DMS 273 (cell line): ENCODE data around the gene TIPARP.

ENCODE experiments used
- DNase-seq: peaks from one replicate; lab custom pipeline; 2025; ENCODE audit not compliant: unreplicated experiment; lab: John Stamatoyannopoulos, UW

TIPARP gene, protein sequence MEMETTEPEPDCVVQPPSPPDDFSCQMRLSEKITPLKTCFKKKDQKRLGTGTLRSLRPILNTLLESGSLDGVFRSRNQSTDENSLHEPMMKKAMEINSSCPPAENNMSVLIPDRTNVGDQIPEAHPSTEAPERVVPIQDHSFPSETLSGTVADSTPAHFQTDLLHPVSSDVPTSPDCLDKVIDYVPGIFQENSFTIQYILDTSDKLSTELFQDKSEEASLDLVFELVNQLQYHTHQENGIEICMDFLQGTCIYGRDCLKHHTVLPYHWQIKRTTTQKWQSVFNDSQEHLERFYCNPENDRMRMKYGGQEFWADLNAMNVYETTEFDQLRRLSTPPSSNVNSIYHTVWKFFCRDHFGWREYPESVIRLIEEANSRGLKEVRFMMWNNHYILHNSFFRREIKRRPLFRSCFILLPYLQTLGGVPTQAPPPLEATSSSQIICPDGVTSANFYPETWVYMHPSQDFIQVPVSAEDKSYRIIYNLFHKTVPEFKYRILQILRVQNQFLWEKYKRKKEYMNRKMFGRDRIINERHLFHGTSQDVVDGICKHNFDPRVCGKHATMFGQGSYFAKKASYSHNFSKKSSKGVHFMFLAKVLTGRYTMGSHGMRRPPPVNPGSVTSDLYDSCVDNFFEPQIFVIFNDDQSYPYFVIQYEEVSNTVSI

DNA sequence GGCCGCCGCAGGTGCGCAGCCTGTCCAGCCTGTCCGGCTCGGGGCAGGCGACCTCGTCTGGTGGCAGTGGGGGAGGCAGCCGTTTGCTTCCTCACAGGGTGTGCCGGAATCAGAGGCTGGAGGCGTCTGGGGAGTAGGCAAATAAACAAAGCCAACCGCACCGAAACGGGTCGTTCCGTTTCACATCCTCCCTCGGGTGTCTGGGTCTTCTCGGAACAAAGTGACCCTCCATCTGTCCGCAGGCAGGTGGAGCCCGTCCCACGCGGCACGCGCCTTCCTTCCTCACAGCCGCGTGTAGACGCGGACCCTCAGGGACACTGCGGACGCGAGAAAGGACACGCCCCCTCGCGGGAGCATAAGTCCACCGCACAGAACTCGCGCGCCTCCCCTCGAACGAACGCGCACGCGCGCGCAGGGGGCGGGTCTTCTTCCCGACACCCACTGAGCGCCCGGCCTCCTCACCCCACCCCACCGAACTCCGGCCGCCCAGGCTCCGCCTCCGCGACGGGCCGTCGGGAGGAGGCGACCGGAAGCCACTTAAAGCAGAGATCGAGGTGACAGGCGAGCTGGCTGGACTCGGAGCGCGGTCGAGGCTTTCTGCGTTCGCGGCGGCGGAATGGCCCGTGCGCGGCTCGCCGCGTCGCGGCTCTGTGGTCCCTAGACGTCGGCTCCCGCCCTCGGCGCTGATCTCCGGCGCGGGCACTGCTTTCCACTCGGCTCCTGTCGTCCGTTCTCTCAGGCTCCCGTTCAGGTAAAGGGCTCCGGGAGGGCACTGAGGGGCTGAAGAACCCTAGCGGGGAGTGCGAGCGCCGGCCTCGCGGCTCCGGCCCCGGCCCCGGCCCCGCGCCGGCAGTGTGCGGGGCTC lies at the start of gene TIPARP:
Gene TIPARP, plus strand, starts transcription at position 545 of the 865 bp plus-strand sequence. CDS start 3,108 bp downstream, outside the sequence.
- peak; percentile 100 for DNase-seq

DNA sequence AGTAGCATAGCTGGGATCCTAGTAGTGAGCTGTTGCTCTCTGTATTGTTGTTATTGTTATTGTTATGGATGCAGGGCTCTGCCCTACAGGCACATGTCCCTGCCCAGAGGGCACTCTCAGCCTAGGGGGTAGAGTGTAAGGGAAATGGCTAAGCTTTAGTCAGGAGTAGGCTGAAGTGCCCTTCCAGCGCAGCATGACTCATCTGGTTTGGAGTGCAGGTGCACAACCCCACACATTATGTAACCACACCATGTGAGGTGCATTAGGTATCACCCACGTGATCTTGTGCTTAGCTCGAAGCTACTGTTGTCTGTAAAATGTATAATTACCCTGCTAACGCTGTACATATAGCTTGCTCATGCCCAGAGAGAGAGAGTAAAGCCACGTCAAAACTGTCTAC lies 48.3 kb upstream of the TIPARP start:
- no peak for DNase-seq

- no peak for DNase-seq
Measured at GRCh38 chr3:156627946-156628569, 46.3 kb upstream of the TIPARP start.

GRCh38 chr3:156628836-156629618 lies 45.4 kb upstream of the TIPARP start:
- no peak for DNase-seq

DNA sequence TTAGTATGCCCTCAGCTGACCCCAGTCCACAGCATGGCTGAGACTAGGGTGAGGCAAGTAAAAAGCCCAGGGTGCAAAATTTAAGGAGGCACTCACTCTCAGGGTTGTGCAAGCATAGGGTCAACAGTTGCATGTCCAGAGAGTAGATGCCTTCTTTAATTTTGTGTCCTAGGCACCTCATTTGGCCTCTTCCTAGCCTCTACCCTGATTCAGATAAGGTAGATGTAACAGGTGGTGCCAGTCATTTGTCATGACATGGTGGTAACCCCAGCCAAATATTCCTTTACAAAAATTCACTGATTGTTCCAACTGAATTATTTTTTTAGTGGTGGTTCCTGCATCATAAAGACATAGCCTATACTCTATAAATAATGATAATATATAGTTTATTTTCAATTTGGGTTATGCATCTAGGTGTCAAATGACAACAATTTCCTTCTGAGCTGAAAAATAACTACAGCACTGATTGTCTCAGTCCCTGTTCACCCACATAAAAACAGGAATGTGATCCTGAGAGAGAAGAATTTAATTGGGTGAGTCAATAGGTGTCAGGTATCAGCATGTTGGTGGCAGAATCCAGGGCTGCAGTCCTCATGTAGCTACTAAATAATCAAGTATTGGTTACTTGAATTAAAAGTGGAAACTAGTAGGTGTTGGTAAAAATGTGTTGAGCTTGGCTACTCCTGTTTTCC lies 44.2 kb upstream of the TIPARP start:
- peak; percentile 58 for DNase-seq

- DNase-seq = peak; percentile 44
Measured at GRCh38 chr3:156630773-156631093, 43.7 kb upstream of the TIPARP start.

- DNase-seq = no peak
Measured at GRCh38 chr3:156631323-156631722, 43.1 kb upstream of the TIPARP start.

DNA sequence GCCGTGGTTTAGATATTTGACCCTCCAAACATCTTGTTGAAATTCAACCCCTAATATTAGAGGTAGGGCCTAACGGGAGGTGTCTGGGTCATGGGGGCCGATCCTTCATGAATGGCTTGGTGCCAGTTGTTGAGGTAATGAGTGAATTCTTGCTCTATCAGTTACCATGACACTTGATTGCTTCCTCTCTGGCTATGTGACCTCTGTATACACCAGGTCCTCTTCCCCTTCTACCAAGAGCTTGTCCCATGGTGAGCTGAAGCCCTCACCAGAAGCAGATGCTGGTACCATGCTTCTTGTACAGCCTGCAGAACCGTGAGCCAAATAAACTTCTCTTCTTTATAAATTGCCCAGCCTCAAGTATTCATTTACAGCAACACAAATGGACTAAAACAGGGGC lies 41.8 kb upstream of the TIPARP start:
- DNase-seq = no peak

DNA sequence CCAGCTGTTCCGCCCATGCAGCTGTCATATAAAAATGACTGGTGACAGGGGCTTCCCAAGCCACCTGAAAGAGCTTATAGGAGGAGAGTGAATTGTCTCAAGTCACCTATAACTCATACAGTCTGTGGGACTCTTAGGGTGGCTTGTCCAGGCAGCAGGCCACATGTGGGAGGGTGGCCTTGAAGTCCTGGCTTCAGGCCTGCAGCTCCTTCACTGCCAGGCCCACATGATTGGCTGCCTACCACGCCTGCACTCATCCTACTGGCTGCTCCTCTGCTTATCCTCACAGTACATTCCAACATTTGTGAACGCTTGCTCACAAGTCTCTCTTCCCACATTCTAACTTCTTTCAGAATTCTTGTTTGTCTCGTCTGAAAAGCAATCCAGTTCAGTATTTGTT lies 41.1 kb upstream of the TIPARP start:
- DNase-seq = no peak

GRCh38 chr3:156635034-156635433 lies 39.4 kb upstream of the TIPARP start:
- no peak for DNase-seq

DNA sequence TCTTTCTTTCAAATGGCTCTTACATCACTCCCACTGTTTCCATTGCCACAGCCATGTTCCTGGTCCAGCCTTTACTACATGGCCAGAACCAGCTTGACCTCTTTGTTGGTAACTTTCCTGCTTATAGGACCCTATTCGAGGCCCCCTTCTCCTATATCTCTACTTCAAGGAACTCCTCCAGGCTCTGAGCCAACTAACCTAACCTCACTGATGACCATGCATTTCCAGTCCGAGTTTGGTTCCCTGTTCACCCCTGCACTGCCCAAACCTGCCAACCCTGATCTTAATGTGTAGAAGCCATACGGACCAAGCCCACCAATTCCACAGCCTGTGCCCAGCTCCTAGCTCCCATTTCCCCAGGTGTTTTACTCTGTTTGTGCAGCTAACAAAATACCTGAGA lies 38.4 kb upstream of the TIPARP start:
- no peak for DNase-seq

DNA sequence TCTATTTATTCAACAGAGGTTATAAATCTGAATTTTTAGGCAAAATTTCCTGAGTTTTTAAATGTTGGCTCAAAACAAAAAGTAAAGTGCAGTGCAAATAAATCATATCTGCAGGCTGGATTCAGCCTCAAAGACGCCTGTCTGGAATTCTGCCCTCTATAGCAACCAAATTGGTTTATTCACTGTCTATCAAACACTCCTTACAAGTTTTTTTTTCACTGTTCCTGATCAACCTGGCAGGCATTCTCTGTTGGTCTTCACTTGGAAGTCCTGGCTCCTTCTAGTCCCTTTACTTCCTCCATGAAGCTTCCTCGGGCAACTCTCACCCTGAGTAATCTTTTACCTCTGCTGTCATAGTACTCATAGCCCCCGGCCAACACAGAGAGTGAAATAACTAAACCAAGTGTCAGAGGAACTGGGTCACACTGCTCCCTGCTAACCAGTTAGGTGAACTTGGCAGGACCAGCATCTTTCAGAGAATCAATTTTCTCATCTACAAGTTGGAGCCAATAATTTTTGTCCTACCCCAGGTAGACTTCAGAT lies 36.8 kb upstream of the TIPARP start:
- no peak for DNase-seq

DNA sequence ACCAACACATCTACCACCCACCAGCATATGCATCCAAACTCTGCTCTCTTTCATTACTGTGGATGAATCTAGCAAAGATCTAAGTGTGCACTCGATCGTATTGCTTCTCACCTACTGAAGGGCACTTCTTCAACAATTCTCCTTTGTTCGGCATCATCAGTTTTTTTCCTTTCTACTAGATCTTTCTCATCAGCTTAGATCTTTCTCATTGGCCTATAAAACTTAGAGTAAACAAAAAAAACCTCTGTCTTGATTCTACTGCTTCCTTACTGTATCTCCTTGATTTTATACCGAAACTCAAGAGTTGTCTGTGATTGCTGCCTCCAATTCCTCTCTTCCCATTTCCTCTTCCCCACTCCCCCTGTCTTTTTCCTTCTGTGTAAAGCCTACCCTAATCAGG lies 36.1 kb upstream of the TIPARP start:
- no peak for DNase-seq

- DNase-seq = no peak
Measured at GRCh38 chr3:156639414-156640023, 34.9 kb upstream of the TIPARP start.

- DNase-seq = no peak
Measured at GRCh38 chr3:156641618-156641975, 32.8 kb upstream of the TIPARP start.

DNA sequence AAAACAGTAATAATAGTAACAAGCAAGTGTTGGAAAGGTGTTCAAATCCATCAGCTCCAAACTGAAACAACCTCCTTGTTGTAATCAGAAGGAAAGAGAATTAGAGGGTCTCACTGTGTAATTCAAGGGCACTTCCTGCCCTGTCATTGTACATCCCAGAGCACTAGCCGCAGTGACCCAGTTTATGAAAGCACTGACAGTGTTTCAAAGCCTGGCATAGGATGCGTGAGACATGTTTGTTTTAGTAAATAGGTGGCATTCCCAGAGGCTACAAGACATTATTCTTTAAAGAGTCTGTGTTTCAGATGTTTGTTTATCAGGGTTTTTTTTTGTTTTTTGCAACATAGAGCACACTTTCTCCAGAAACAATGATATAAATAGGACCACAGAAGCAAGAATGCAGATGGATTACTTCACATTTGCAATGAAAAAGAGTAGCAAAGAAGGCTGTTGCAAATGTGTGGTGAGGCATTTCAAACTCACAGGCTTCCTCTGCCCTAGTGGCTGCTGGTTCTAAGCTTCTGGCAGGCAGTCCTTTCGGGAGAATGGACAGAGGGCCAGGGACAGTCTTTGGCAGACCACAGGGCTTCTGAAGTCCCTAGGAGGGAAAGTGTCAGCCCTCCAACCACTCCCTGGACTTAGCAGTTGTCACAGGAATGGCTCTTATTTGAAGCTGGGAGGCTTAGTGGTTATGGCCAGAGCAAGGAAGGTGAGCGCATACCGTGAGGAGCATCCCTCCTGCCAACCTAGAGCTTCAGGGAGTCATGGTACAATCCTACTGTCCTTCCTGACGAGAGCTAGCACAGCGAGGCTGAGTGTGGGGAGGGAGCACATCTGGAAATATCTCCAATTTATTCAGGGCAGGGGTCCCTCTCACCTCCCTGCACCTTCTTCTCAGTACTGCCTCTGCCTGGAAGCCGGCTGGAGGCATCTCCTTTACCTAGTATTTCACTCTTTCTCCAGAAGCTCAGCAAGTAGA lies 31.4 kb upstream of the TIPARP start:
- DNase-seq = no peak

- DNase-seq = no peak
Measured at GRCh38 chr3:156643729-156644389, 30.5 kb upstream of the TIPARP start.

GRCh38 chr3:156644958-156645357 lies 29.4 kb upstream of the TIPARP start:
- no peak for DNase-seq
